Muscle of leg (tissue), 11 donors: Measurements from ENCODE around the gene AIP. TPM values are rescaled to one million over a fixed set of nuclear protein-coding genes. Genes with fewer than 3 reads are reported as not detected.

ENCODE experiments used
- DNase-seq: peaks from one replicate; pipeline ENCODE4 v3.0.0; 2013
- H3K27ac ChIP-seq: one replicate; pipeline ENCODE4 v1.5.1; 2013; ENCODE audit warnings: mild to moderate bottlenecking, low read length, control low read depth
- H3K27me3 ChIP-seq: one replicate; pipeline ENCODE4 v1.6.1; 2013; ENCODE audit warnings: low read length; ENCODE audit not compliant: control insufficient read depth, insufficient read depth
- H3K36me3 ChIP-seq: one replicate; pipeline ENCODE4 v1.6.1; 2013; ENCODE audit warnings: low read length; ENCODE audit not compliant: control insufficient read depth, insufficient read depth
- H3K4me1 ChIP-seq: one replicate; pipeline ENCODE4 v1.6.1; 2013; ENCODE audit warnings: low read length; ENCODE audit not compliant: control insufficient read depth, insufficient read depth
- H3K4me3 ChIP-seq: one replicate; pipeline ENCODE4 v1.5.1; 2013; ENCODE audit warnings: low read length, control low read depth
- H3K9me3 ChIP-seq: replicated peaks from 2 replicates; pipeline ENCODE4 v1.6.1; 2013; ENCODE audit warnings: low read depth, low read length; ENCODE audit not compliant: control insufficient read depth
- WGBS: methylation state at CpG from one replicate; pipeline ENCODE4 v1.1.5; 2013; ENCODE audit warnings: missing lambda C conversion rate; ENCODE audit not compliant: insufficient coverage; 5-methylcytosine and 5-hydroxymethylcytosine counted together
- polyA plus RNA-seq, 8 donors: library from polyadenylated mRNA; unstranded; fragments of 120-200 nt; gene quantifications; one replicate each; pipeline versions ENCODE4 v1.2.1 to v1.2.3, GENCODE V29; 2013; ENCODE audit warnings: inconsistent platforms in 1 of 8, low replicate concordance in 1 of 8; ENCODE audit not compliant: insufficient read length in 8 of 8, insufficient read depth in 1 of 8
- total RNA-seq: library from RNA; stranded (reverse); fragments of 120-200 nt; gene quantifications from one replicate; pipeline ENCODE4 v1.2.4, GENCODE V29; 2013

The AIP gene
- total and polyA plus RNA-seq, 9 donors: 41.2 to 60.3 (median 52.8) TPM

- Histone ChIP-seq H3K27ac (no peak overlapping the region), H3K4me1 (peaks cover 23% of the 10 kb centered on the region), H3K4me3 (no peak overlapping the region), H3K9me3 (no peaks in the 10 kb centered on the region), H3K36me3 (peaks cover 16% of the 10 kb centered on the region), H3K27me3 (peaks cover 24% of the 10 kb centered on the region)
- WGBS: 91% methylated on average over 4 of the region's 9 CpGs
- DNase-seq: no peak
Observed at GRCh38 chr11:67500831-67501715, 18.2 kb downstream of the AIP start.

- peaks cover 31% of the 10 kb centered on the region for H3K4me1 ChIP-seq
- 95% methylated on average over 18 of the region's 18 CpGs for WGBS
Observed at GRCh38 chr11:67501854-67502253, 19.0 kb downstream of the AIP start.

GRCh38 chr11:67502328-67502979, 19.6 kb downstream of the AIP start:
- no peak for DNase-seq
- Histone ChIP-seq H3K4me1 (peaks cover 35% of the 10 kb centered on the region), H3K27me3 (peaks cover 24% of the 10 kb centered on the region), H3K36me3 (peaks cover 15% of the 10 kb centered on the region), H3K4me3 (no peak overlapping the region), H3K27ac (no peak overlapping the region), H3K9me3 (no peaks in the 10 kb centered on the region)
- WGBS: 97% methylated on average over 15 of the region's 18 CpGs

More at GRCh38 chr11:67501854-67502253, 19.0 kb downstream of the AIP start:
- Histone ChIP-seq H3K36me3 (peaks cover 18% of the 10 kb centered on the region), H3K4me3 (no peak overlapping the region), H3K27me3 (peaks cover 24% of the 10 kb centered on the region), H3K27ac (no peak overlapping the region), H3K9me3 (no peaks in the 10 kb centered on the region)
- no peak for DNase-seq

GRCh38 chr11:67503119-67504004, 20.5 kb downstream of the AIP start:
- Histone ChIP-seq H3K4me1 (peaks cover 40% of the 10 kb centered on the region), H3K27me3 (peaks cover 24% of the 10 kb centered on the region), H3K36me3 (peaks cover 11% of the 10 kb centered on the region), H3K4me3 (peak overlapping the region; percentile 28), H3K9me3 (no peaks in the 10 kb centered on the region), H3K27ac (no peak overlapping the region)
- no peak for DNase-seq
- WGBS: 63% methylated on average over 13 of the region's 19 CpGs

GRCh38 chr11:67504005-67504949, 21.5 kb downstream of the AIP start:
- H3K27me3 ChIP-seq: peaks cover 24% of the 10 kb centered on the region
- WGBS: under 1% methylated on average over 100 of the region's 101 CpGs
- H3K27ac ChIP-seq: peak overlapping the region; percentile 62
- H3K4me1 ChIP-seq: peaks cover 47% of the 10 kb centered on the region
- no peaks in the 10 kb centered on the region for H3K9me3 ChIP-seq
- DNase-seq: peak; percentile 48
- H3K36me3 ChIP-seq: peaks cover 11% of the 10 kb centered on the region
- H3K4me3 ChIP-seq: peak overlapping the region; percentile 61

GRCh38 chr11:67504950-67505581, 22.2 kb downstream of the AIP start, which contains the start of gene PITPNM1:
Gene PITPNM1, minus strand, starts transcription at chr11:67505363. Its CDS starts 1,183 bp downstream, at chr11:67504180.
- peak; percentile 83 for DNase-seq
- H3K36me3 ChIP-seq: peaks cover 11% of the 10 kb centered on the region
- H3K27me3 ChIP-seq: peaks cover 24% of the 10 kb centered on the region
- H3K27ac ChIP-seq: peak within 1 kb of the TSS; percentile 92
- peak within 1 kb of the TSS; percentile 61 for H3K4me3 ChIP-seq
- no peaks in the 10 kb centered on the region for H3K9me3 ChIP-seq
- under 1% methylated on average over 54 of the region's 58 CpGs for WGBS
- peaks cover 47% of the 10 kb centered on the region for H3K4me1 ChIP-seq

- peak; percentile 89 for DNase-seq
- Histone ChIP-seq H3K36me3 (peaks cover 11% of the 10 kb centered on the region), H3K4me1 (peaks cover 47% of the 10 kb centered on the region), H3K27ac (peak overlapping the region; percentile 92), H3K27me3 (peaks cover 24% of the 10 kb centered on the region), H3K4me3 (no peak overlapping the region), H3K9me3 (no peaks in the 10 kb centered on the region)
- 15% methylated on average over 11 of the region's 17 CpGs for WGBS
Observed at GRCh38 chr11:67505605-67506396, 23.0 kb downstream of the AIP start.

GRCh38 chr11:67506426-67507051, 23.7 kb downstream of the AIP start:
- peak overlapping the region; percentile 92 for H3K27ac ChIP-seq
- no peaks in the 10 kb centered on the region for H3K9me3 ChIP-seq
- no peak for DNase-seq
- no peak overlapping the region for H3K4me3 ChIP-seq
- peaks cover 30% of the 10 kb centered on the region for H3K27me3 ChIP-seq
- peaks cover 47% of the 10 kb centered on the region for H3K4me1 ChIP-seq
- 80% methylated on average over 6 of the region's 16 CpGs for whole genome bisulfite sequencing
- peaks cover 7% of the 10 kb centered on the region for H3K36me3 ChIP-seq
